SK-N-SH treated with all-trans-retinoic acid at 6 μM for 48 hours (cell line): ENCODE measurements around the gene TWIST2.

ENCODE experiments used
- ATAC-seq: fragments of 200-7000 bp; cut with Tn5 transposase; 3 replicates; pipeline ENCODE4 v1.9.1; 2020; ENCODE audit warnings: mild to moderate bottlenecking, moderate library complexity
- ARNTL ChIP-seq: fragments of 450-650 bp; formaldehyde crosslinking; IDR thresholded peaks from 2 replicates; pipeline ENCODE4 v1.5.0; 2020; ENCODE audit warnings: low read depth, mild to moderate bottlenecking, moderate library complexity, borderline replicate concordance
- BACH2 ChIP-seq: fragments of 250-450 bp; sonication (Bioruptor Pico); IDR thresholded peaks from 2 replicates; pipeline ENCODE4 v1.9.0; 2021; ENCODE audit warnings: mild to moderate bottlenecking, borderline replicate concordance
- CREB5 ChIP-seq: fragments of 250-450 bp; sonication (Bioruptor Pico); IDR thresholded peaks from 2 replicates; pipeline ENCODE4 v1.5.1; 2020; ENCODE audit warnings: low read depth, mild to moderate bottlenecking, moderate library complexity
- CSDC2 ChIP-seq: fragments of 250-450 bp; sonication (Bioruptor Pico); IDR thresholded peaks from 2 replicates; pipeline ENCODE4 v1.5.0; 2020; ENCODE audit warnings: mild to moderate bottlenecking, moderate library complexity
- CSRNP3 ChIP-seq: fragments of 250-450 bp; sonication (Bioruptor Pico); IDR thresholded peaks from 2 replicates; pipeline ENCODE4 v1.5.1; 2021; ENCODE audit warnings: mild to moderate bottlenecking, moderate library complexity
- ESRRG ChIP-seq: fragments of 250-450 bp; sonication (Bioruptor Pico); IDR thresholded peaks from 2 replicates; pipeline ENCODE4 v1.6.1; 2021; ENCODE audit warnings: mild to moderate bottlenecking
- GLIS3 ChIP-seq: fragments of 250-450 bp; sonication (Bioruptor Pico); IDR thresholded peaks from 2 replicates; pipeline ENCODE4 v1.5.0; 2020; ENCODE audit warnings: mild to moderate bottlenecking, moderate library complexity
- ISL1 ChIP-seq: fragments of 250-450 bp; sonication (Bioruptor Pico); IDR thresholded peaks from 2 replicates; pipeline ENCODE4 v2.1.2; 2022; ENCODE audit warnings: mild to moderate bottlenecking, moderate library complexity
- PATZ1 ChIP-seq: fragments of 250-450 bp; sonication (Bioruptor Pico); IDR thresholded peaks from 2 replicates; pipeline ENCODE4 v1.8.0; 2020; ENCODE audit warnings: mild to moderate bottlenecking, moderate library complexity, borderline replicate concordance
- RARB ChIP-seq: fragments of 250-450 bp; sonication (Bioruptor Pico); IDR thresholded peaks from 2 replicates; pipeline ENCODE4 v1.8.0; 2021; ENCODE audit warnings: mild to moderate bottlenecking, moderate library complexity
- SNAI2 ChIP-seq: fragments of 250-450 bp; sonication (Bioruptor Pico); IDR thresholded peaks from 2 replicates; pipeline ENCODE4 v1.5.0; 2020; ENCODE audit warnings: mild to moderate bottlenecking, moderate library complexity
- TCF4 ChIP-seq: fragments of 250-450 bp; sonication (Bioruptor Pico); IDR thresholded peaks from 2 replicates; pipeline ENCODE4 v1.8.0; 2021; ENCODE audit warnings: mild to moderate bottlenecking, moderate library complexity, borderline replicate concordance
- TOX ChIP-seq: fragments of 250-450 bp; sonication (Bioruptor Pico); IDR thresholded peaks from 2 replicates; pipeline ENCODE4 v1.8.0; 2021; ENCODE audit warnings: mild to moderate bottlenecking, moderate library complexity, borderline replicate concordance
- TSHZ2 ChIP-seq: fragments of 250-450 bp; sonication (Bioruptor Pico); IDR thresholded peaks from 2 replicates; pipeline ENCODE4 v1.5.0; 2020; ENCODE audit warnings: mild to moderate bottlenecking, moderate library complexity
- ZC3H10 ChIP-seq: fragments of 250-450 bp; sonication (Bioruptor Pico); IDR thresholded peaks from 2 replicates; pipeline ENCODE4 v1.5.1; 2021; ENCODE audit warnings: mild to moderate bottlenecking, moderate library complexity
- ZFP3 ChIP-seq: fragments of 250-450 bp; sonication (Bioruptor Pico); IDR thresholded peaks from 2 replicates; pipeline ENCODE4 v1.5.0; 2020; ENCODE audit warnings: mild to moderate bottlenecking, moderate library complexity
- ZFP30 ChIP-seq: fragments of 450-650 bp; formaldehyde crosslinking; IDR thresholded peaks from 2 replicates; pipeline ENCODE4 v1.5.0; 2022; ENCODE audit warnings: mild to moderate bottlenecking, moderate library complexity
- ZNF565 ChIP-seq: fragments of 450-650 bp; formaldehyde crosslinking; conservative IDR thresholded peaks from 2 replicates; pipeline ENCODE4 v1.5.0; 2020; ENCODE audit warnings: low read depth, mild to moderate bottlenecking, moderate library complexity
- ZNF70 ChIP-seq: fragments of 450-650 bp; formaldehyde crosslinking; IDR thresholded peaks from 2 replicates; pipeline ENCODE4 v1.5.0; 2020; ENCODE audit warnings: mild to moderate bottlenecking, moderate library complexity
- ZNF8 ChIP-seq: fragments of 450-650 bp; formaldehyde crosslinking; IDR thresholded peaks from 2 replicates; pipeline ENCODE4 v1.5.0; 2020; ENCODE audit warnings: mild to moderate bottlenecking, moderate library complexity

The TWIST2 gene

GRCh38 chr2:238924032-238924431 lies 76.1 kb downstream of the TWIST2 start:
- TF ChIP-seq PATZ1 (CRISPR knock-in tag) (no peak), TCF4 (CRISPR knock-in tag) (no peak), ZNF70 (CRISPR knock-in tag) (no peak), ZNF565 (no peak), TSHZ2 (CRISPR knock-in tag) (no peak), SNAI2 (CRISPR knock-in tag) (no peak), ZFP30 (CRISPR knock-in tag) (no peak), ZNF8 (CRISPR knock-in tag) (no peak), GLIS3 (no peak), CSRNP3 (CRISPR knock-in tag) (no peak), ZFP3 (CRISPR knock-in tag) (no peak), BACH2 (CRISPR knock-in tag) (no peak), TOX (CRISPR knock-in tag) (no peak), ESRRG (CRISPR knock-in tag) (no peak), CREB5 (CRISPR knock-in tag) (no peak), CSDC2 (no peak)
- no peak for ATAC-seq

- TF ChIP-seq BACH2 (CRISPR knock-in tag) = no peak
- ATAC-seq = no peak
Measured at GRCh38 chr2:238924796-238925195, 76.9 kb downstream of the TWIST2 start.

GRCh38 chr2:238925281-238925680 lies 77.4 kb downstream of the TWIST2 start:
- TF ChIP-seq GLIS3 (no peak), CSRNP3 (CRISPR knock-in tag) (no peak), CSDC2 (no peak), ZNF565 (no peak), ESRRG (CRISPR knock-in tag) (no peak), CREB5 (CRISPR knock-in tag) (no peak)
- TF ChIP-seq, all 23 proteins: peak for 0

GRCh38 chr2:238925816-238926521 lies 78.1 kb downstream of the TWIST2 start:
- no peak for TF ChIP-seq ARNTL (CRISPR knock-in tag)
- TF ChIP-seq ESRRG (CRISPR knock-in tag) = no peak
- no peak for TF ChIP-seq ISL1 (CRISPR knock-in tag)
- TF ChIP-seq ZFP30 (CRISPR knock-in tag) = no peak
- no peak for TF ChIP-seq GLIS3
- no peak for TF ChIP-seq ZC3H10 (CRISPR knock-in tag)
- TF ChIP-seq BACH2 (CRISPR knock-in tag) = no peak
- no peak for TF ChIP-seq RARB
- no peak for TF ChIP-seq CSDC2
- no peak for TF ChIP-seq ZFP3 (CRISPR knock-in tag)
- ATAC-seq = no peak

More at GRCh38 chr2:238925281-238925680, 77.4 kb downstream of the TWIST2 start:
- no peak for ATAC-seq
